Upper lobe of right lung (tissue), 1 donor: Measurements from ENCODE around the gene PPP1R12A. TPM values are rescaled to one million over a fixed set of nuclear protein-coding genes. Genes with fewer than 3 reads are reported as not detected.

ENCODE experiments used
- ATAC-seq: fragments of 200-7000 bp; cut with Tn5 transposase; one replicate; pipeline ENCODE4 v1.9.1; 2020; ENCODE audit warnings: mild to moderate bottlenecking, moderate library complexity
- DNase-seq: peaks from one replicate; pipeline ENCODE4 v3.0.0-alpha.2; 2020
- H3K27ac ChIP-seq: fragments of 200-600 bp; one replicate; pipeline ENCODE4 v1.8.0; 2022
- H3K27me3 ChIP-seq: fragments of 200-600 bp; one replicate; pipeline ENCODE4 v1.8.0; 2022; ENCODE audit warnings: mild to moderate bottlenecking
- H3K36me3 ChIP-seq: fragments of 200-600 bp; one replicate; pipeline ENCODE4 v1.8.0; 2022
- H3K4me1 ChIP-seq: fragments of 200-600 bp; one replicate; pipeline ENCODE4 v1.8.0; 2022
- H3K4me3 ChIP-seq: fragments of 200-600 bp; one replicate; pipeline ENCODE4 v1.8.0; 2022; ENCODE audit warnings: mild to moderate bottlenecking
- H3K9me3 ChIP-seq: fragments of 200-600 bp; one replicate; pipeline ENCODE4 v1.8.0; 2022
- intact Hi-C: fragments of 100-400 bp; cut with DNase I; formaldehyde crosslinking; loops from one replicate; pipeline ENCODE4 v1.11.0; 2022
- total RNA-seq: library from RNA; stranded (reverse); fragmentation: NEBNext Ultra II Directional; extraction: Animal tissue kit (Norgen Biotek cat#: 25700); gene quantifications from one replicate; pipeline ENCODE4 v1.2.1, GENCODE V29; 2021
- TF ChIP-seq, protein P1 (sequence below): fragments of 200-600 bp; IDR thresholded peaks from one replicate; pipeline ENCODE4 v1.8.0; 2022; ENCODE audit warnings: antibody characterized with exemption
- donor health status: DM: no; HTN: yes; CAD: no; lungs with severe emphysema.

PPP1R12A gene
- total RNA-seq, 1 donor from 2014 or later, result 80.4 TPM

DNA sequence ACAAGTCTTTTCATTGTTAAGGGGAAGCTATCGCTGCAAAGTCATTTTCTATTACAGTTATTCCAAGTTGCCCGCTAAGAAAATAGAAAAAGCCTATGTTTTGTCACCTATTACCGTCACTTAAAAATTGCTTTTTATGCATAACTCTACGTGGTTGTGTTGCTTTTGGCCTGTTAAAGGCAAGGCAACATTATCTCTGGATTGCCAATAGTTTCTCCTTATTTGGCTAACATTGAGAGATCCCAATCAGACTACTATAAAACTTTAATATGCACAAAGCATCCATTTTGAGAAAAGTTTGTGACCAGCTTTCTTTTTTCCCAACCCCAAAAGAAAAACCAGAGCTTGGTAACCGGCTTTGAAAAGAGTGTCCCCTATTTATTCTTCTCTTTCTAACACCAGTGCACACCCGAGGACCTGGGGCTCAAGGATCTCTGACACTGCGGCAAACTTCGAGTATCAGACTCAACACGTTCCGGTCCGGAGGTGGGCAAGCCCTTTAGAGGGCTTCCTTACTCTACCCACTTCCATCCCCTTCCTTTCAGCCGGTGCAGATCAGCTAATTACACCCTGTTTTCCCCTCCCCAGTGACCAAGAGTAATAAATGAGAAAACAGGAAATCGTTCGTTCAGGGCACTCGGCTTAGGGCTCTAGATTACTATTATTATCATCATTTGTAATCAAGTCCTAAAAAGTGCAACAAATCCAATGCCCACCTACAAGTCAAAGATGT lies 1.2 kb downstream of the PPP1R12A start:
- Histone ChIP-seq H3K4me3 (peak overlapping the region; percentile 90), H3K36me3 (no peaks in the 10 kb centered on the region), H3K9me3 (no peaks in the 10 kb centered on the region), H3K4me1 (peaks cover 18% of the 10 kb centered on the region), H3K27ac (peak overlapping the region; percentile 97), H3K27me3 (no peaks in the 10 kb centered on the region)
- intact Hi-C loops, result no loop called here
- ATAC-seq, result no peak
- TF ChIP-seq, protein P1, sequence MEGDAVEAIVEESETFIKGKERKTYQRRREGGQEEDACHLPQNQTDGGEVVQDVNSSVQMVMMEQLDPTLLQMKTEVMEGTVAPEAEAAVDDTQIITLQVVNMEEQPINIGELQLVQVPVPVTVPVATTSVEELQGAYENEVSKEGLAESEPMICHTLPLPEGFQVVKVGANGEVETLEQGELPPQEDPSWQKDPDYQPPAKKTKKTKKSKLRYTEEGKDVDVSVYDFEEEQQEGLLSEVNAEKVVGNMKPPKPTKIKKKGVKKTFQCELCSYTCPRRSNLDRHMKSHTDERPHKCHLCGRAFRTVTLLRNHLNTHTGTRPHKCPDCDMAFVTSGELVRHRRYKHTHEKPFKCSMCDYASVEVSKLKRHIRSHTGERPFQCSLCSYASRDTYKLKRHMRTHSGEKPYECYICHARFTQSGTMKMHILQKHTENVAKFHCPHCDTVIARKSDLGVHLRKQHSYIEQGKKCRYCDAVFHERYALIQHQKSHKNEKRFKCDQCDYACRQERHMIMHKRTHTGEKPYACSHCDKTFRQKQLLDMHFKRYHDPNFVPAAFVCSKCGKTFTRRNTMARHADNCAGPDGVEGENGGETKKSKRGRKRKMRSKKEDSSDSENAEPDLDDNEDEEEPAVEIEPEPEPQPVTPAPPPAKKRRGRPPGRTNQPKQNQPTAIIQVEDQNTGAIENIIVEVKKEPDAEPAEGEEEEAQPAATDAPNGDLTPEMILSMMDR, result no peak
- no peak for DNase-seq

DNA sequence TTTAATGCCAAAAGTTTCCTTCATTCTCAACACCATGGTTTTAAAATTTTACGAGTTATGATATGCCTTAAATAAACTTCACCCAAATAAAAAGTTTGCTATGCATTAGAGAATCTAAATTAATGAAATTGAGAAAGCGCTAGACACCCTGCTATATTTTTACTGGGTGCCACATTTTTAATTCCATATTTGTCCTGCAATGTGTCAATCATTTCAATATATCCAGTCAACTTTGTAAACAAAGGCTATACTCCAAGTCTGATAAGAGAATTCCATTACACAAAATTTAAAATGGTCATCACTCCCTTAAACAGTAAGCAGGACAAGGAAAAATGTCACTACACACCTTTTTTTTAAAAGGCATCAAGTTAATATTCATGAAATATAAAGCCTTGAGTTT lies 1.9 kb downstream of the PPP1R12A start:
- DNase-seq (no peak), ATAC-seq (no peak)
- no peaks in the 10 kb centered on the region for H3K36me3 ChIP-seq
- H3K27ac ChIP-seq, result peak overlapping the region; percentile 97
- no peaks in the 10 kb centered on the region for H3K9me3 ChIP-seq
- intact Hi-C loops, result no loop called here
- peaks cover 23% of the 10 kb centered on the region for H3K4me1 ChIP-seq
- TF ChIP-seq, protein P1, result no peak
- H3K27me3 ChIP-seq, result no peaks in the 10 kb centered on the region
- H3K4me3 ChIP-seq, result peak overlapping the region; percentile 90

DNA sequence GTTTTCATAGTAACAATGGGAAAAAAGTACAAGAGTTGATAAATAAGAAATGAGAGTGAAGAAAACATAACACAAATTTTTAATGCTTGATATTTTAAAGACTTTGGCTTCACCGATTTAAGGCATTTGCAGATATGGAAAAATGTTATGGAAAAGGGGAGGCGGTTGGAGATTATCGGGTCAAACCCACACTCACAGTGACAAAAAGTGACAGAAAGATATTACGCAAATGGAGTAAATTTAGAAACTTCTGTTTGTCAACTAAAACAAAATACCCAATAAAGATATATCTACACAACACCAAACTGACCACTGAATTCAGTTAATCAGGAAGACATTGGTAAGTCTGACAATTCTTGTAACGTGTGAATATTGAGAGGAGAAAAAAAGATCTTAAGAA lies 2.5 kb downstream of the PPP1R12A start:
- no peaks in the 10 kb centered on the region for H3K27me3 ChIP-seq
- H3K4me1 ChIP-seq, result peaks cover 25% of the 10 kb centered on the region
- no peak overlapping the region for H3K27ac ChIP-seq
- DNase-seq (no peak), ATAC-seq (no peak)
- no peaks in the 10 kb centered on the region for H3K36me3 ChIP-seq
- no peaks in the 10 kb centered on the region for H3K9me3 ChIP-seq
- H3K4me3 ChIP-seq, result peak overlapping the region; percentile 90
- intact Hi-C loops, result no loop called here
- TF ChIP-seq, protein P1, result no peak

DNA sequence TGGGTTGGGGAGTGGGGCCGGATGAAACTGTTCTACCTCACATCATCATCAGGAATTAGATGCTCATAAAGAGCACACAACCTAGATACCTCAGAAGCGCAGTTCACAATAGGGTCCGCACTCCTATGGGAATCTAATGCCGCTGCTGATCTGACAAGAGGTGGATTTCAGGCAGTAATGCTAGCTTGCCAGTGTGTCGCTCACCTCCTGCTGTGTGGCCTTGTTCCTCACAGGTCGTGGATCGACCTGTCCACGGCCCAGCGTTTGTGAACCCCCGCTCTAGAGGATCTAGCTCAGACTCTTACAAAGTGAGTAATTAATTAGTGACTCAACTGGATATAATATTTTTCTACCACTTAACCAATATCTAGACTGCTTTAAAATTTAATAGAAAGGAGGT lies 5.8 kb downstream of the PPP1R12A start:
- DNase-seq (no peak), ATAC-seq (no peak)
- no peaks in the 10 kb centered on the region for H3K36me3 ChIP-seq
- H3K27ac ChIP-seq, result no peak overlapping the region
- no peak overlapping the region for H3K4me3 ChIP-seq
- no peaks in the 10 kb centered on the region for H3K27me3 ChIP-seq
- TF ChIP-seq, protein P1, result no peak
- intact Hi-C loops, result no loop called here
- H3K9me3 ChIP-seq, result no peaks in the 10 kb centered on the region
- peaks cover 20% of the 10 kb centered on the region for H3K4me1 ChIP-seq

DNA sequence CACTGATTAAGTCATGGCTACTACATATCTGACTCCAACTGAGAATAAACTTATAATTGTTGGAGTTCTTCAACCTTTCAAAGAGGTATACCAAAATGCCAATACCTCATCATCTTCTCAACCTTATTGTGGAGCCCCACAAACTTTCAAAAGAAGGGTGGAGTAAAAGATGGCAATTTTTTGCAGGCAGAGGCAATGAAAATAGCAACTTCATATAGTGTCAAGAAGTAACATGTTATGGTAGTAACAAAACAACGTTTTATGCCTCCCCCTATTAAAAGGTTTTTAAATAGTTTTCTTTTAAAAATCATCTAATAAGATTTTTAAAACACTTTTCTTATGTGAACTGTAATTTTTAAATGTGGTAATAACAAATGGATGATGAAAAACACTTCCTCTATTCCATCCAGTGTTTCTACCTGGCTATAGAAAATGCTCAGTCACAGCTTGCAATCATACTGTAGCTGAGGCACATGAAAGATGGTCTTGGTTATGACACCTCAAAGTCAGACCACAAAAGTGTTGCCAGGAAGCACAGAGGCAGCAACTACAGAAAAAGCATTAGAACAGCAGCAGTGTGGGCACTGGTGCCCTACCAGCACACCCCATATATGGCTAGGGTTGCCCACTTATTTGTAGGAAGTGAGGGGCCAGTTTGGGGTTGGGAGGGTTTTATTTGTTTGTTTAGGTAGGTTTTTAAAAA lies 7.0 kb downstream of the PPP1R12A start:
- H3K27ac ChIP-seq, result no peak overlapping the region
- H3K36me3 ChIP-seq, result no peaks in the 10 kb centered on the region
- TF ChIP-seq, protein P1, result no peak
- DNase-seq (no peak), ATAC-seq (peak; percentile 68)
- no peaks in the 10 kb centered on the region for H3K27me3 ChIP-seq
- H3K4me3 ChIP-seq, result no peak overlapping the region
- no peaks in the 10 kb centered on the region for H3K9me3 ChIP-seq
- intact Hi-C loops, result no loop called here
- peaks cover 20% of the 10 kb centered on the region for H3K4me1 ChIP-seq
